SU-DHL-6 (cell line): ENCODE results near the gene POC1A.

Experiments used
- H2AFZ ChIP-seq: fragments of 200-600 bp; sonication (generic); 2 replicates; pipeline ENCODE4 v1.6.1; 2014; ENCODE audit warnings: low read depth, mild to moderate bottlenecking, moderate library complexity, mixed read lengths, antibody characterized with exemption, low read length; ENCODE audit not compliant: severe bottlenecking
- H3F3A ChIP-seq: fragments of 200-600 bp; shearing (Covaris generic); 2 replicates; pipeline ENCODE4 v1.6.0; 2016; ENCODE audit warnings: antibody characterized with exemption, mild to moderate bottlenecking; ENCODE audit not compliant: insufficient read depth
- H3K27ac ChIP-seq: fragments of 200-600 bp; sonication (generic); 2 replicates; pipeline ENCODE4 v1.5.1; 2016; ENCODE audit warnings: low read depth, mild to moderate bottlenecking, low read length, moderate library complexity, mixed read lengths
- H3K27me3 ChIP-seq: fragments of 200-600 bp; sonication (generic), shearing (Covaris generic); 2 replicates; pipeline ENCODE4 v1.6.0; 2014; ENCODE audit warnings: mild to moderate bottlenecking, low read length
- H3K36me3 ChIP-seq: fragments of 200-600 bp; sonication (generic); 2 replicates; pipeline ENCODE4 v1.6.1; 2014; ENCODE audit warnings: mild to moderate bottlenecking, low read length, mixed read lengths
- H3K4me2 ChIP-seq: fragments of 300-600, 200-600 bp; shearing (Covaris generic), sonication (generic); 2 replicates; pipeline ENCODE4 v1.6.0; 2014; ENCODE audit warnings: low read length, low read depth, mild to moderate bottlenecking; ENCODE audit not compliant: poor library complexity, severe bottlenecking
- H3K4me3 ChIP-seq: fragments of 200-600 bp; sonication (generic); 2 replicates; pipeline ENCODE4 v1.5.1; 2014; ENCODE audit warnings: antibody characterized with exemption, low read length, mild to moderate bottlenecking, mixed read lengths; ENCODE audit not compliant: insufficient read depth, poor library complexity, severe bottlenecking
- H3K79me2 ChIP-seq: fragments of 200-600 bp; sonication (generic); 2 replicates; pipeline ENCODE4 v1.6.1; 2014; ENCODE audit warnings: mild to moderate bottlenecking, low read length, moderate library complexity; ENCODE audit not compliant: insufficient read depth
- H3K9ac ChIP-seq: fragments of 200-600 bp; sonication (generic); 2 replicates; pipeline ENCODE4 v1.7.0; 2014; ENCODE audit warnings: mild to moderate bottlenecking, low read length
- H3K9me2 ChIP-seq: fragments of 200-600 bp; sonication (generic); replicated peaks from 2 replicates; pipeline ENCODE4 v1.6.1; 2014; ENCODE audit warnings: low read length; ENCODE audit not compliant: insufficient read depth
- H3K9me3 ChIP-seq: fragments of 200-600 bp; sonication (generic); 2 replicates; pipeline ENCODE4 v1.6.1; 2014; ENCODE audit warnings: low read length, mixed read lengths; ENCODE audit not compliant: insufficient read depth
- H4K20me1 ChIP-seq: fragments of 200-600 bp; sonication (generic); 2 replicates; pipeline ENCODE4 v1.6.1; 2014; ENCODE audit warnings: low read depth, mild to moderate bottlenecking, antibody characterized with exemption, low read length, moderate library complexity, mixed read lengths
- EZH2phosphoT487 ChIP-seq: fragments of 200-600 bp; sonication (generic), shearing (Covaris generic); conservative IDR thresholded peaks from 2 replicates; pipeline ENCODE4 v1.6.1; 2018; ENCODE audit warnings: mild to moderate bottlenecking, antibody characterized with exemption, low read length, moderate library complexity, mixed read lengths
- TF ChIP-seq, protein P1 (sequence below): fragments of 200-600 bp; sonication (generic); IDR thresholded peaks from one replicate; pipeline ENCODE4 v1.5.1; 2017; ENCODE audit warnings: antibody characterized with exemption, mild to moderate bottlenecking, low read length, moderate library complexity; ENCODE audit not compliant: insufficient read depth, poor library complexity, severe bottlenecking

Gene POC1A

DNA sequence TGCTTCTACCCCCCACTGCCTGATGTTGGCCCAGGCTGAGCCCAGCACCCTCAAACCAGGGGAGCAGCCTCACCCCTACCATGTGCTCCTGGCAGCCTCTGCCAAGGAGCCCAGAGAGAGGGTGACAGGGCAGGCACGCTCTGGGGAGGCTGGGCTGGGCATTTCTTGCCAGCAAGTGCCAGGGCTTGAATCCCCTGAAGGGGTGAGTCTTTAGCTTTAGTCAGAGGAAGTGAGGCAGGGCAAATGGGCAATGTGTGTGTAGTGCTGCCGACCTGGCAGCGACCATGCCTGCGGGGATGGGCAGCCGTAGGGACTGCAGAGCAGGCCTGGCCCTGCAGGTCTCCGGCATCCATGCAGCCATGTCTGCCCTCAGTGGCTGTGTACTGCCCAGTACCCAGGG is 116.0 kb downstream of the POC1A start:
- Histone ChIP-seq H3K9me3 (no peaks in the 10 kb centered on the region), H3K36me3 (no peaks in the 10 kb centered on the region), H3K4me3 (no peak overlapping the region), H2AFZ (no peak overlapping the region), H3F3A (no peaks in the 10 kb centered on the region), H3K79me2 (no peaks in the 10 kb centered on the region), H3K27ac (no peak overlapping the region), H3K9ac (no peak overlapping the region), H3K27me3 (no peaks in the 10 kb centered on the region), H4K20me1 (no peaks in the 10 kb centered on the region), H3K9me2 (no peaks in the 10 kb centered on the region), H3K4me2 (no peak overlapping the region)
- no peak for TF ChIP-seq EZH2phosphoT487
- TF ChIP-seq, protein P1, sequence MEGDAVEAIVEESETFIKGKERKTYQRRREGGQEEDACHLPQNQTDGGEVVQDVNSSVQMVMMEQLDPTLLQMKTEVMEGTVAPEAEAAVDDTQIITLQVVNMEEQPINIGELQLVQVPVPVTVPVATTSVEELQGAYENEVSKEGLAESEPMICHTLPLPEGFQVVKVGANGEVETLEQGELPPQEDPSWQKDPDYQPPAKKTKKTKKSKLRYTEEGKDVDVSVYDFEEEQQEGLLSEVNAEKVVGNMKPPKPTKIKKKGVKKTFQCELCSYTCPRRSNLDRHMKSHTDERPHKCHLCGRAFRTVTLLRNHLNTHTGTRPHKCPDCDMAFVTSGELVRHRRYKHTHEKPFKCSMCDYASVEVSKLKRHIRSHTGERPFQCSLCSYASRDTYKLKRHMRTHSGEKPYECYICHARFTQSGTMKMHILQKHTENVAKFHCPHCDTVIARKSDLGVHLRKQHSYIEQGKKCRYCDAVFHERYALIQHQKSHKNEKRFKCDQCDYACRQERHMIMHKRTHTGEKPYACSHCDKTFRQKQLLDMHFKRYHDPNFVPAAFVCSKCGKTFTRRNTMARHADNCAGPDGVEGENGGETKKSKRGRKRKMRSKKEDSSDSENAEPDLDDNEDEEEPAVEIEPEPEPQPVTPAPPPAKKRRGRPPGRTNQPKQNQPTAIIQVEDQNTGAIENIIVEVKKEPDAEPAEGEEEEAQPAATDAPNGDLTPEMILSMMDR, result no peak

DNA sequence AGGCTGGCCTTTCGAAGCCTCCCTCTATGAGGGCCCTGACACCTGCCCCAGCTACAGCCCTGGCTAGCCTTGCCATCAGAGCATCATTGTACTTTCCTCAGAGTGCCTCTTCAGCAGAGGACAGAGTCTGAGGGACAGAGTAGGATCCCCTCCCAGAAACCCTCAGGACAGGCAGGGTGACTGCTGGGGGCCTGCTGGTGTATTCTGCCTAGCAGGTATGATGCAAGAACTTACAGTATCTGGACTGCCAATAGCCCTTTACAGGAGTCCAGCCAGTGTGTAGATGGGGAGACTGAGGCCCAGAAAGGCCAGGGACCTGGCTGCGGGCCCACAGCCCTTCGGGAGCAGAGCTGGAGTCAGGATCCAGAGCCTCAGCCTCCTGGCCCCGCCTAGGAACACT is 116.9 kb downstream of the POC1A start:
- Histone ChIP-seq H3K4me3 (no peak overlapping the region), H3K27ac (no peak overlapping the region), H2AFZ (no peak overlapping the region), H3K79me2 (no peaks in the 10 kb centered on the region), H3K9ac (no peak overlapping the region), H3K27me3 (no peaks in the 10 kb centered on the region), H3F3A (no peaks in the 10 kb centered on the region), H3K36me3 (no peaks in the 10 kb centered on the region), H3K9me3 (no peaks in the 10 kb centered on the region), H3K9me2 (no peaks in the 10 kb centered on the region), H3K4me2 (no peak overlapping the region), H4K20me1 (no peaks in the 10 kb centered on the region)
- TF ChIP-seq EZH2phosphoT487, result no peak
- TF ChIP-seq, protein P1, result no peak

DNA sequence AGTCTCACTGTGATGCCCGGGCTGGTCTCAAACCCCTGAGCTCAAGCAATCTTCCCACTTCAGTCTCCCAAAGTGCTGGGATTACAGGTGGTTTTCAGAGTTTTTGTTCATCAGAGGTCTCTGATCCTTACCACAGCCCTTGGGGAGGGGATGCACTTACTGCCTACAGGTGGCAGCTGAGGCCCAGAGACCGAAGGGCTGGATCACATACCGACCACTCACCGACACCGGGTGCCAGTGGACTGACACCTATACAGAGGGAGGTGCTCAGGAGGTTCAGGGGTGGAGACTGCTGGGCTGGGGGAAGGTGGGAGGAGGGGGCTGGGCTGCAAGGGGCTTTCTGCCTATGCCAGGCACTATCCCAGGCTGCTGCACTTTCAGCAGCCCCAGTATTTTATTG is 117.4 kb downstream of the POC1A start:
- no peak overlapping the region for H3K4me2 ChIP-seq
- TF ChIP-seq, protein P1, result no peak
- no peak for TF ChIP-seq EZH2phosphoT487
- H3K4me3 ChIP-seq, result no peak overlapping the region
- no peaks in the 10 kb centered on the region for H3K27me3 ChIP-seq
- no peaks in the 10 kb centered on the region for H3K36me3 ChIP-seq
- H4K20me1 ChIP-seq, result no peaks in the 10 kb centered on the region
- H3K9ac ChIP-seq, result no peak overlapping the region
- no peak overlapping the region for H2AFZ ChIP-seq
- no peak overlapping the region for H3K27ac ChIP-seq
- no peaks in the 10 kb centered on the region for H3K9me2 ChIP-seq
- no peaks in the 10 kb centered on the region for H3K9me3 ChIP-seq
- H3F3A ChIP-seq, result no peaks in the 10 kb centered on the region
- no peaks in the 10 kb centered on the region for H3K79me2 ChIP-seq

DNA sequence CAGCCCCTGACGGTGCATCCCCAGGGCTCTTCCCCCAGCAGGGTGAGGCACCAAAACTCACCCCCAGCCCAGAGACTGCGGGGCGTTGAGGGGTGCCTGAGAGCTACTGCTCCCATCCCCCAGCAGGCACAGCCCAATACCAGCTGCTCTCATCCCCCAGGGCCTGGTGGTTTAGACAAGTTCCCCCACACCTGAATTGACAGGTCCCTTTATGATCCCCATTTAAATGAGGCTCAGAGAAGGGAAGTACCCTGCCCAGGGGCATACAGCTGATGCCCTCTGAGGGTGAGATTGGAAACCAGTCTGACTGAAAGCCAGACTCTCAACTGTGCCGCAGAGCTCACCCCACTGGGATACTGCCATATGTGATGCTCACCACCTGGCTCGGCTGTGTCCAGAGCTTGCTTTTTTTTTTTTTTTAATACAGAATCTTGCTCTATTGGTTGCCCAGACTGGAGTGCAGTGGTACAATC is 118.0 kb downstream of the POC1A start:
- Histone ChIP-seq H3K4me3 (no peak overlapping the region), H2AFZ (no peak overlapping the region), H3K27ac (no peak overlapping the region), H3K9me3 (no peaks in the 10 kb centered on the region), H3F3A (no peaks in the 10 kb centered on the region), H3K4me2 (no peak overlapping the region), H3K36me3 (no peaks in the 10 kb centered on the region), H3K9me2 (no peaks in the 10 kb centered on the region), H3K27me3 (no peaks in the 10 kb centered on the region), H3K79me2 (no peaks in the 10 kb centered on the region), H3K9ac (no peak overlapping the region), H4K20me1 (no peaks in the 10 kb centered on the region)
- TF ChIP-seq EZH2phosphoT487, result no peak
- TF ChIP-seq, protein P1, result no peak
